H54 (cell line): ENCODE results near the gene PLSCR4.
A peak's percentile ranks its signal among the peaks of the same experiment; 100 is the strongest.

Source experiments
- DNase-seq: peaks from one replicate; pipeline ENCODE4 v3.0.0; 2011; ENCODE audit warnings: low spot score, mixed read lengths; ENCODE audit not compliant: insufficient read length
- FAIRE-seq: peaks from 3 replicates; lab custom pipeline; 2011; peaks lifted over from hg19 to GRCh38; lab: Jason Lieb, UNC
- POLR2A ChIP-seq: IDR thresholded peaks from 2 replicates; pipeline ENCODE4 v1.6.1; 2011; ENCODE audit warnings: low read depth, mild to moderate bottlenecking, low read length

The PLSCR4 gene

GRCh38 chr3:146157325-146158060, 93.4 kb downstream of the PLSCR4 start:
- DNase-seq: no peak
- TF ChIP-seq POLR2A: no peak
- peak; percentile 80 for FAIRE-seq

GRCh38 chr3:146156666-146157314, 94.1 kb downstream of the PLSCR4 start:
- no peak for TF ChIP-seq POLR2A
- no peak for FAIRE-seq
- no peak for DNase-seq

DNA sequence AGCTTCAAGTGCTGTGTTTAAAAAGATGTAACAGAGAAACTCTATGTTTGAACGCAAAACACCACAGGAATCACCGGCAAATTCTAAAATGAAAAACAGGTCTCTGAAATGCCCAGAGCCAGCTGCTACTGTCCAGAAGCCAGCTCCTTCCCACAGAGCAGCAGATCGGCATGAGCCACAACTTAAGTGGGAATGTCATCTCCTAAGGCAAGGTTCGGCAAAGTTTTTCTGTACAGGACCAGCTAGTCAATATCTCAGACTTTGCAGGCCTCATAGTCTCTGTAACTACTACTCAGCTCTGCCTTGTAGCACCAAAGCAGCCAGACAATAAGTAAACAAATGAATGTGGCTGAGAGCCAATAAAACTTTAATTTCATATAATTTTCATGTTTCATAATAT, 94.8 kb downstream of the PLSCR4 start:
- TF ChIP-seq POLR2A: no peak
- DNase-seq: no peak
- FAIRE-seq: peak; percentile 71

DNA sequence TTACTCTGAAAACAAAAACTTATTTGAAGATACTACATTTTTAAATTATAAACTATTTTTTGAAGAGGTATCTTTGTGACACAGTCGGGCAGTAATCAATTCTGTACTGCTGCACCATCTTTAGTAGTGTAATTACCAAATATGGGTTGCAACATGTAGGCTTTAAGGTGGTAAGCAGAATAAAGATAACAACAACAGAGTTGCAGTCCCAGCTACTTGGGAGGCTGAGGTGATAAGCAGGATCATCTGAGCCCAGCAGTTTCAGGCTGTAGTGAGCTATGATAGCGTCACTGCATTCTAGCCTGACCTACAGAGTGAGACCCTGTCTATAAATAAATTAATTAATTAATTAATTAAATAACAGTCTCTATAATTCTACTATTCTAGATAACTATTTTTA, 95.9 kb downstream of the PLSCR4 start:
- no peak for DNase-seq
- TF ChIP-seq POLR2A: no peak
- no peak for FAIRE-seq

DNA sequence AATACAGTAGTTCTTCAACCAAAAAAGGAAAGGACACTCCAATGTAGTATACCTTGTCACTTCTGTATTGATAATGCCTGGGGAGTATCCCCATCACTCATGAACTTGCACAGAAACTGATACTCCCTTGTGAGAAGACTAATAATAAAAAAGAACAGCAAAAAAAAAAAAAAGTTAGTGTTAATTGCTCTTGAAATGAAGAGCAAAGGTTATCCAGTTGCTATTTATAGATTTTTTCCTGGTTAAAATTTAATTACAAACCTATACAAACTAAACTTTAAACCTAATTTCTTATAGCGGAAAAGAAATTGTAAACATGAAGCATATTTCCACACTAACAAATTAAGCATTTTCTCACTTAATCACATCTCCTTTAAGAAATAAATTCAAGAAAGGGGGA, 96.6 kb downstream of the PLSCR4 start:
- no peak for TF ChIP-seq POLR2A
- DNase-seq (no peak), FAIRE-seq (peak; percentile 6)

- DNase-seq: no peak
- no peak for TF ChIP-seq POLR2A
- FAIRE-seq: no peak
Measured at GRCh38 chr3:146153429-146153828, 97.5 kb downstream of the PLSCR4 start.

DNA sequence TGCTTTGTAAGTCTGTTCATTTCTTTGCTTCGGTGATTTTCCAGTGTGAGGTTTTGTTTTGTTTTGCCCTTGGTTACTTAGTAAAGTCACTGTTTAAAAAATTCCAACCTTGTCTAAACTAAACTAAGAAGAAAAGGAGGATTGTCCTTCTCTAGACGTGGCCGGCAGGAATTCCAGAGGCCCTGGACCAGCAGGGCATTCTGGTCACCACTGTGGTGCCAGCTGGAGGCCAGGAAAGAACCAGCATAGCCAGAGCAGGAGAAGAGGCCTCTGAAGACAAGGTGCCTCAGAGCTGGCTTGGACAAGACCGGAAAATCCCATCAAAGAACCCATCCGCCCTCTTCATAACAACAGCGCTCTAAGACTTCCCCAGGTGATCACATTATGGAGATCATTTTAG, 98.1 kb downstream of the PLSCR4 start:
- no peak for TF ChIP-seq POLR2A
- FAIRE-seq (peak; percentile 45), DNase-seq (no peak)

DNA sequence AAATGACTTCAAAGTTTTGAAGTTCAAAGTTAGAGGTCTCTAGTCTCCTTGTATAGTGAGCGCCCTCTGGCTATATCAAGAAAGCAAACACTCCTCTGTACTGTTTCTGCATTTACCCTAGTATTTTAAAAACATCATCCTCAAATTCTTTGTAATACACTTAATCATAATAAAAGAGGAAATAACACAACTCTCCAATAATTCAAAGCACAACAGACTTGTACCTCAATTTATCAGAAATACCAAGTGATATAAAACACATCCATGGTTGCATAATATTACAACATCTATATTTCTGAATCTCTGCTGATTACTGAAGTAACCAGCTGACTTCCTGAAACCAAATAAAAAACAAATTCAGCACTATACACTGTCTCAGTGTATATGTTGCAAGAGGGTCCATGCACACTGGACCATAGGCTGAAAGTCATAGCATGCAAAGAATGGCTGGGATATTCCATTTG, 102.4 kb downstream of the PLSCR4 start:
- TF ChIP-seq POLR2A: no peak
- DNase-seq: no peak

GRCh38 chr3:146145642-146146041, 105.3 kb downstream of the PLSCR4 start:
- no peak for DNase-seq
- TF ChIP-seq POLR2A: no peak
- FAIRE-seq: no peak

More for the DNA sequence above, 102.4 kb downstream of the PLSCR4 start:
- peak; percentile 66 for FAIRE-seq

DNA sequence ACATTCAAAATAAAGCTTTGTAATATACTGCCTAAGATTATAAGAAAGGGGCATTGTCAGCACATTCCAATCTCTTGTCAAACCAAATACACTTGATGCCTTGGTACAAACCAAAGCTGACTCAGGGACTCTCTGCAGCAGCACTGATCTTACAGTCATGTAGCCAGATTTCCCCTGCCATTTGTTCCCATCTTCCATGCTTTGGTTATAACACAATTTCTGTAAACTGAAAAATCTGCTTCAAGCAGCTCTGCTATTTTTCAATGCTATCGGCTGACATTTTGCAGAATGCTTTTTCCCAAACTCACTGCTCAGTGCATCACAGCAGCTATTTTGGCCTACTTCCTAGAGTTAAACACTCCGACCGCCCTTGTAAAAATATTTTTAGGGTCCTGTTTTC, 108.1 kb downstream of the PLSCR4 start:
- TF ChIP-seq POLR2A: no peak
- DNase-seq (no peak), FAIRE-seq (peak; percentile 85)
